GM12874 (cell line): ENCODE measurements around the gene PAPPA.

Experiments used
- CTCF ChIP-seq: IDR thresholded peaks from 2 replicates; pipeline ENCODE4 v1.5.1; 2011; ENCODE audit warnings: low read depth, mild to moderate bottlenecking, control low read depth, low read length, moderate library complexity; ENCODE audit not compliant: insufficient read depth

PAPPA gene

GRCh38 chr9:116442528-116442927 is 288.9 kb downstream of the PAPPA start:
- no peak for TF ChIP-seq CTCF

- no peak for TF ChIP-seq CTCF
These were observed 294.3 kb downstream of the PAPPA start for GRCh38 chr9:116447934-116448333.

- no peak for TF ChIP-seq CTCF
These were observed 294.8 kb downstream of the PAPPA start for GRCh38 chr9:116448431-116448830.

- TF ChIP-seq CTCF, result no peak
These were observed 296.4 kb downstream of the PAPPA start for GRCh38 chr9:116449949-116450348.

- TF ChIP-seq CTCF, result no peak
These were observed 297.0 kb downstream of the PAPPA start for GRCh38 chr9:116450378-116451139.

- TF ChIP-seq CTCF, result no peak
These were observed 298.0 kb downstream of the PAPPA start for GRCh38 chr9:116451500-116452115.
